Measurements from ENCODE around the gene C17orf58.
"Not testable (repeated sequence)": the region's sequence is repeated elsewhere in the genome, so short reads cannot be mapped to it uniquely, and the experiment has no call there.

C17orf58 gene

GRCh38 chr17:67999291-67999911, 3.1 kb upstream of the C17orf58 start:
- peak; percentile 60 for DNase-seq (ENCODE audit: low read depth)

GRCh38 chr17:67998466-67998865, 2.2 kb upstream of the C17orf58 start:
- DNase-seq (ENCODE audit: low read depth), result no peak

GRCh38 chr17:67995570-67996263, 552 bp downstream of the C17orf58 start:
- DNase-seq (ENCODE audit: low read depth), result no peak

DNA sequence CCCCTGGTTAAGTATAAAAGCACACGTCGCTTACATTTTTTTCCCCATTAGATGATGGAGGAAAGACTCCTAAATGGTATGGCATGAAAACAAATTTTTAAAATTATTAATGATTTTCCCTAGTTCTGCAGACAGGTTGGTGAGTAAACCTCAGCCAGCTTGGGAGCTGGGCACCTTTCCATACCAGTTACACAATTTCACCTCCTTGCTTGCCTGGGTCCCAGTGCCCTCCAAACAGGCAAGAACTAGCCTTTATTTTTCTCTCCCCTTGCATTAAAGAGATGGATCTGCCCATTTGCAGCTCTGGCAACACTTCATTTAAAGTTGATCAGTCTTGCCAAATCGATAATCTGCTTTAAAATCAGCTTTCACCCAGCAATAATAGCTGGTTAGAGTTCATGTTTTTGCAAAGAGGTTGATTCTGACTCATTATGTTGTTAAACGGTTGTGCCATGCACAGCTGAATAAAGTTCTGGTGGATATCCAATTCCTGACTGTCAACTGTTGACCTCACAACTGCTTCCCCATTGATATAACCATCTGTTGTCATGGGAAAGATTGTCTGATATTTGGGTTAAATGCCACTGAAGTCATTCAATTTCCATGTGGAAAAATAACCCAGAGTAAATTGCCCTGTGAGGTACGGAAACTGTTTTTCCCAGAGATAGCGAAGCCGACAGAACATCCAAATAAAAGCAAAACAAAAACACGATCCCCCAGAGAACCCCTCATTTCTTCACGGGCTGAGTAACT, 1.3 kb downstream of the C17orf58 start:
- peak; percentile 88 for DNase-seq (ENCODE audit: low read depth)

GRCh38 chr17:67993998-67994361, 2.3 kb downstream of the C17orf58 start:
- DNase-seq (ENCODE audit: low read depth), result no peak

GRCh38 chr17:67993153-67993997, 2.9 kb downstream of the C17orf58 start:
- peak; percentile 84 for DNase-seq (ENCODE audit: low read depth)

GRCh38 chr17:67992548-67993152, 3.6 kb downstream of the C17orf58 start:
- peak; percentile 53 for DNase-seq (ENCODE audit: low read depth)

GRCh38 chr17:67990909-67991308, 5.4 kb downstream of the C17orf58 start:
- no peak for DNase-seq (ENCODE audit: low read depth)

- no peak for DNase-seq (ENCODE audit: low read depth)
Measured at GRCh38 chr17:67983383-67983688, 12.9 kb downstream of the C17orf58 start.

- no peak for DNase-seq (ENCODE audit: low read depth)
Measured at GRCh38 chr17:67982686-67983382, 13.4 kb downstream of the C17orf58 start.

DNA sequence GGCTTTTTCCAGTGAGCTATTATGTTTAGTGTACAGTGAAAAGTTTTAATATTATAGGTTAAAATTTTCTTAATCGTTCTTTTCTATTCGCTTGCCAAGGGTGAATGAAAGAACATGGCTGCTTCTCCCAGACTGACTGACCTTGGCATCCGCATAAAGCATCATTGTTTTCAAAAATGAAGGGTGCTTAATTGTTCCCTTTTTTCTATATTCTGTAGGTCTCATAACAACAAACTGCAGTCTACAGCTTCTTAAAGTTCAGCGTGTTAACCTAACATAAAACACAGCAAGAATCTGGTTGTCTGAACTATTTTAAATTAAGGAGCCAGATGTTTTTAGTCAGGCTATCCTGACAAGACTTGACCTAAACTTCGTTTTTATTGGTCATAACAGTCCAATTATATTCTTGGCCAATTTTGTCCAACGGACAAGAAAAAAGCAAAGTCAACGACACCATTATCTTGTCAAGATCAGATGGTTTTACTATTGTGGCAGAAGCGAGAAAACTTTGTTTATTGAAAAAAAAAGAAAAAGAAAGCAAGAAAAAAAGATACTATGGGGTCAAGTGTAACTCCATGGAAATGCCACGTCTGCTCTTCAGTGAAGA, 14.1 kb downstream of the C17orf58 start:
- no peak for DNase-seq (ENCODE audit: low read depth)

- not testable (repeated sequence) for DNase-seq (ENCODE audit: low read depth)
Measured at GRCh38 chr17:67980883-67981282, 15.4 kb downstream of the C17orf58 start.

- DNase-seq (ENCODE audit: low read depth), result no peak
Measured at GRCh38 chr17:67980456-67980855, 15.8 kb downstream of the C17orf58 start.

GRCh38 chr17:67976306-67976705, 20.0 kb downstream of the C17orf58 start:
- not testable (repeated sequence) for DNase-seq (ENCODE audit: low read depth)

GRCh38 chr17:67974598-67975066, 21.6 kb downstream of the C17orf58 start:
- no peak for DNase-seq (ENCODE audit: low read depth)

DNA sequence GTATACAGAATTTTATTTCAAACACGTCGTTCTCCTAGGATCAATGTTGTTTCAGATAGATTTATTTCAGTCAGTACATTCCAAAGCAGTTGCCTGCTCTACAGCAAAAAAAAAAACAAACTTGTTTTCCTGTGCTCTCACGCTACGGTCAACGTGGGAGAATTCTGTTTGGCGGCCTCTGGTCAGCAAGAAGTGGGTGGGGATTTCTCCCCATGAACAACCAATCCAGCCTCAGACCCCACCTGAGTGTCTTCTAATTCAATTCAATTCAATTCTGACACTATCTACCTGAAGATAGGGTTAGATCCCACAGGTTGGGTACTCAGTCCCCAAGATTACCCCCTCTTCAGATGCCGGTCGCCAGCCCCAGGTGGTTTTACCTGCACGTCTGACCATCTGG, 22.1 kb downstream of the C17orf58 start:
- DNase-seq (ENCODE audit: low read depth), result no peak

- DNase-seq (ENCODE audit: low read depth), result no peak
Measured at GRCh38 chr17:67970783-67971182, 25.5 kb downstream of the C17orf58 start.

DNA sequence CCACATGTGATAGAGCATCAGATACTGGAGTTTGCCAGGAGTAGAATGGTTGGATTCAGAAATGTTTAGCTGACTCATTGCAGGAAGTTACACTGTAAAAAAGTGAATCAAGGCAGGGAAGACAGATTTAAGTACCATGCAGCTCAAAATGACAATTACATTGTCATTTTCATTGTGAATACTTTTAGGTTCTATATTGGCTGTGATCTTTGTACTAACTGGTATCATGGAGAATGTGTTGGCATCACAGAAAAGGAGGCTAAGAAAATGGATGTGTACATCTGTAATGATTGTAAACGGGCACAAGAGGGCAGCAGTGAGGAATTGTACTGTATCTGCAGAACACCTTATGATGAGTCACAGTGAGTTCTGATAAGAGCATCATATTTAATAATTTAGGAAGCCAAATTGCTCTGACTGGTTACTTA, 33.1 kb downstream of the C17orf58 start:
- DNase-seq (ENCODE audit: low read depth), result peak; percentile 55

DNA sequence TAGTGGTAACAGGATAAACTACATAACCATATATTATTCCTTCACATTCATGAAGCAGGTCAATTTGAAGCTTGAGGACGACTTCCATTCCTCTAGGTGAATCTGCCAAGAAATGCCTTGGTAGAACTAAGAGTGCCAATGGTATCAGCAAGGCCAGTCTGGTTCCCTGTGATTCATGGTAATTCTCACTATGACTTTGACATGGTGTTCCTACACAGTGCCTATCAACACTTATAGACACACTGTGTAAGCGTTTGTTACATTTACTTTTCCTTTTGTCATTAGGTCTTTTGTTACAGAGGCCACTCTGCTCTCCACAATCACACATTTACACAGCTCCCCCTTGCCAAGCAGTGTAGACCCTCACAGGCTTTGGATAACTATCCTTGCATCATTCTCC, 34.1 kb downstream of the C17orf58 start:
- DNase-seq (ENCODE audit: low read depth), result not testable (repeated sequence)

- DNase-seq (ENCODE audit: low read depth), result not testable (repeated sequence)
Measured at GRCh38 chr17:67960276-67960675, 36.0 kb downstream of the C17orf58 start.

DNA sequence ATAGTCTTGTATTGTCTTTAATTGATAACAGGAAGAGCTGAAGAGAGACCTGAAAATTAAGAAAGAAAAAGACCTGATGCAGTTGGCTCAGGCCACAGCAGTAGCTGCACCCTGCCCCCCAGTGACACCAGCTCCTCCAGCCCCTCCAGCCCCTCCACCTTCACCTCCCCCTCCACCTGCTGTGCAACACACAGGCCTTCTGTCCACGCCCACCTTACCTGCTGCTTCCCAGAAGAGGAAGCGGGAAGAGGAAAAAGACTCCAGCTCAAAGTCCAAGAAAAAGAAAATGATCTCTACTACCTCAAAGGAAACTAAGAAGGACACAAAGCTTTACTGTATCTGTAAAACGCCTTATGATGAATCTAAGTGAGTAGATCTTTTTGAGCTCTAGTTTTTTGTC, 36.8 kb downstream of the C17orf58 start:
- no peak for DNase-seq (ENCODE audit: low read depth)

Data from iris pigment epithelial cell (primary cell).